ENCODE results near the gene PLXNC1.
A peak's percentile ranks its signal among the peaks of the same experiment; 100 is the strongest.
"Not testable (repeated sequence)": the region's sequence is repeated elsewhere in the genome, so short reads cannot be mapped to it uniquely, and the experiment has no call there.

The PLXNC1 gene

DNA sequence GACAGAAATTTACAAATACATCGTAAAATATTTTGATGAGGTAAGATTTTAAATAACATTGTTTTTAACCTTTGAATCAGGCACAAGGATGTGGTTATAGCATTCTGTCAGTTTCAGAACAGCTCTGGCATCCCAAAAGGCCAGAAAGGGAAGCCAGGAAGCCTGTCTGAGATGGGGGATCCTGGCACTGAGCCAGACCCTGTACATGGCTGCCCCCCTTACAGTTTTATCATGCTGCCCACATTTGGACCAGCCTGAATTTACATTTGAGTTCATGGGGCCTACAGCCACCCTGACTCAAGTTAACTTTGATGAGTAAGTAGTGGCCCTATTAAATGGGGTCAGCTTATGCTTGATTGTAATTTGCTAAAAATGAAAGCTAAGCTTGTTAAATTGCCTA is 155.6 kb downstream of the PLXNC1 start:
- no peak for DNase-seq

DNA sequence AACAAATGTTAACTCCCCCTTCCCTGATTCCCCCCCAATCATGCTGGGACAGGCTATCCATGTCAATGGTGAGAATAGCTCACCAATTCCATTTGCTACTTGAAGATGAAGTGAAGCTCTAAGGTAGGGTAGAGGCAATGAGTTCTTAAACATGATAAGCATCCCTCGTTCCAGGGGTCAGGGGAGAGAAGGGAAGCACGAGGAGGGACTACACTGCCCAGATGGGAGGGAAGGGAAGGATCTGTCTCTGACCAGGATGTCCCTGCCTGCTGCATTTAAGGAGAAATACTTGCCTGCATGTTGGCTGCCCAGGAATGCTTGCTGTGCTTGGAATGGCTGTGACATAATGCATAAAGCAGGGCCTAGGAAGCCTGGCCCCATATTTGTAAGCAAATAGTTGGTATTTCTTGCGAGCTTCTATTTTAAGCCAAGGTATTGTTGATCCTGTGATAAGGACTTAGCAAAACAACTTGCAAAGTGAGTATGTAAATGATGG is 156.2 kb downstream of the PLXNC1 start:
- no peak for DNase-seq

DNA sequence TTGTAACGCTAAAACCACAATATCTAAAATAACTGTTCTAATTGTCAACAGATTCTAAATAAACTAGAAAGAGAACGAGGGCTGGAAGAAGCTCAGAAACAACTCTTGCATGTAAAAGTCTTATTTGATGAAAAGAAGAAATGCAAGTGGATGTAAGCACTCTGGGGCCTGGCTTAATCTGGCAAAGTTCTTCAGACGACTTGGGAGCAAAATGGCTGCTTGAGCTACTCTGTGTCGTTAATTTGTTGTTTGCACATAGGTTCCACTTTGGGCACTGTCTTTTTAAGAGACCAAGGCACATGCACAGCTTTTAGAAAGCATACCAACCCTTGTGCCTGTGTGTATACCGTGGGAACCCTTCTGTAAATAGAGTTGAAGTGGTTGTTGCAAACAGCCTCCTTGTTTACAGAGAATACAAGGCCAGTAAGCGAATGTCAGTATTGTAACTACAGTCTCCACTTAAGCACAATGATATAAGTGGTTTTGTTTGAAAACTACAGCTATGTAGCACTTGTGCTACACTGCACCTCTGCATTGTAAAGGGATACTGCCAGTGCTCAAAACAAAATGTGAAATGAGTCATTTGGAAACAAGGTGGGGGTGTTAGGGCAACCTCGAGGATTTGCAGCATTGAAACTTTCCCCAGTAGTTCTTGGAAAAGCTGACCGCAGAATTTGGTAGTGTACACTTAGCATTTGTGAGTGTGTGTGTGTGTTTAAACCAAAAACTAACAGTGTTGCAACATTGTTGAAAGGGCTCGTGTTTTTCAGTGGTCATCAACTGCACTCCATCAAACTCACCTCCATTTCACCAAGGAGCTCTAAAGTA is 157.0 kb downstream of the PLXNC1 start:
- DNase-seq = peak in 1 of 5 donors; percentile 95

DNA sequence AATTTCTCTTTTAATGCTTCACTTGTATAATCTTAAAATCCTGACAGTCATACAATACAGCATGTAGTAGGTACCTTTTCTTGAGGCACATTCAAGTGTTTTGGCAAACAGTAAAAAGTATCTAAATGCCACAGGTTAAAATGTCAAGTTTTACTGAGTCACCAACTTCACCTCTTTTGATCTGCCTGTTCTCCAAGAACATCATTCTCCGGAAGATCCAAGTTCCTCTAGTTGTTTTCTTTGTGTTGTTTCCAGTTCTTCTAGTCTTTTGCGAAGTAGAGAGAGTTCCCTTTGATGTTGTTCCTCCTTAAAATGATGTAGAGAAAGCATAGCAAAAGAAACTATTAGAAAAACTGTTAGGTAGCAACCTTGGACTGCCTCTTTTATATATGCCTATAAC is 160.2 kb downstream of the PLXNC1 start:
- no peak for DNase-seq

DNA sequence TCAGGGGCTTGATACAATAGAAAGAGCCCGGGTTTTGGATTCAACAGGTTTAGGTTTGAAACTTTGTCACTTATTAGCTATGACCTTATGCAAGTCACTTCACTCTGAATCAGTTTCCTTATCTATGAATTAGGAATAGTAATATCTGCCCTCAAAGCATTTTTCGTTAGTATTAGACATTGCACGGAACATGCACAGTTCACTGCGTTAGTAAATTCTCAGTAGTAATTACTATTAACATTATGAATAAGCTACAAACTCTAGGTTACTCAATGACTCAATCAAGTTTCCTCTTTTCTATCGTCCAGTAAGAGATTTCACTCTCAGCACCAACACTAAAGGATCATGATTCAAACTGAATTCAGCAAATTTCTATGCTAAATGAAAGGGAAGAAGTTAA is 161.0 kb downstream of the PLXNC1 start:
- peak in 1 of 5 donors; percentile 52 for DNase-seq

DNA sequence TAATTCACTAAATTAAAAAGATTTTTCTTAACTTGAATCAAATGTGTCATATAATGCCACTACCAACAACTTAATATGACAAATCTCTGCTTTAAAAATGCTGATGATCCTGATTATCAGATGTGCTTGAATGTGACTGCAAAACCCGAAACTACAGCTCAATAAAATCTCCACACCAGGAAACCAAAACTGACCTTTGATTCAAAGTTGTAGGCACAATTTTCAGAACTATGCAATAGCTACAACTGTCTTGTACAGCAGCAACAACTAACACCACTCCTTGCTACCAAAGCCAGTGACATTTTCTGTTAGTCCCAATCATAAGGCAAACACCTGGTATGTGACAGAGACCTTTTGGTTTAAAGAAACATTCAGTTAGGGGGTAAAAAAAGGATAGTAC is 164.0 kb downstream of the PLXNC1 start:
- no peak for DNase-seq

DNA sequence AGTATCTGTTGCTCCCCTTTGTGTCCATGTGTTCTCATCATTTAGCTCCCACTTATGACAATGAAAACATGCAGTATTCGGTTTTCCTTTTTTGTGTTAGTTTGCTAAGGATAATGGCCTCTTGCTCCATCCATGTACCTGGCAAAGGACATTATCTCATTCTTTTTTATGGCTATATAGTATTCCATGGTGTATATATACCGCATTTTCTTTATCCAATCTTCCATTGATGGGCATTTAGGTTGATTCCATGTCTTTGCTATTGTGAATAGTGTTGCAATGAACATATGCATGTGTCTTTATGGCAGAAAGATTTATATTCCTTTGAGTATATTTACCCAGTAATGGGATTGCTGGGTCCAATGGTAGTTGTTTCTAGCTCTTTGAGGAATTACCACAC is 168.2 kb downstream of the PLXNC1 start:
- DNase-seq = not testable (repeated sequence)

DNA sequence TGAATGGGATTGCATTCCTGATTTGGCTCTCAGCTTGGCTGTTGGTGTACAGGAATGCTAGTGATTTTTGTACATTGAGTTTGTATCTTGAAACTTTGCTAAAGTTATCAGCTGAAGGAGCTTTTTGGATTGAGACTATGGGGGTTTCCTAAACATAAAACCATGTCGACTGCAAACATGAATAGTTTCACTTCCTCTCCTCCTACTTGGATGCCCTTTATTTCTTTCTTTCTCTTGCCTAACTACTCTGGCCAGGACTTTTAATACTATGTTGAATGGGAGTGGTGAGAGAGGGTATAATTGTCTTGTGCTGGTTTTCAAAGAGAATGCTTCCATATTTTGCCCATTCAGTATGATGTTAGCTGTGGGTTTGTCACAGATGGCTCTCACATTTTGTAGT is 169.8 kb downstream of the PLXNC1 start:
- no peak for DNase-seq

DNA sequence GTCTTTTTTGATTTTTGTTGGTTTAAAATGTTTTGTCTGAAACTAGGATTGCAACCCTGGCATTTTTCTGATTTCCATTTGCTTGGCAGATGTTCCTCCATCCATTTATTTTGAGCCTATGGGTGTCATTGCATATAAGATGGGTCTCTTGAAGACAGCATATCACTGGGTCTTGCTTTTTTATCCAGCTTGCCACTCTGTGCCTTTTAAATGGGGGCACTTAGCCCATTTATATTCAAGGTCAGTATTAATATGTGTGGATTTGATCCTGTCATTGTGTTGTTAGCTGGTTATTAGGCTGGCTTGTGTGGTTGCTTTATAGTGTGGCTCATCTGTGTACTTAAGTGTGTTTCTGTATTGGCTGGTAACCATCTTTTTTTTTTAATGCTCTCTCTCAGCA is 171.7 kb downstream of the PLXNC1 start:
- no peak for DNase-seq

DNA sequence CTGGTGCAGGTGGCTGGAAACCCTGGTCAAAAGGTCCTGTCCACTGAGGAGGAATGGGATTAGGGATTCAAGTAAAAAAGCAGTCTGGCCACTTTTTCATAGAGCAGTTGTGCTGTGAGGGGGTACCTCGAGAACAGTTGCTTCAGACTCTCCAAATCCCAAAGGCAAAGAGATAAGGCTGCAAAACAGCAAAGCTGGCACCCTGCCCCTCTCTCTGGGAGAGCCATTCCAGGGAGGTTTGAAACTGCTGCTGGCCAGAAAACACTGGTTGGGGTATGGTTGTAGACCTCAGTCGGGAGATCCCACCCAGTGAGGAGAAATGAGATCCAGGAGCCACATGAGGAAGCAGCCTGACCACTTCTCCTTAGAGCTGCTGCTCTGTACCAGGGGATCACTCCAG is 174.0 kb downstream of the PLXNC1 start:
- no peak for DNase-seq

DNA sequence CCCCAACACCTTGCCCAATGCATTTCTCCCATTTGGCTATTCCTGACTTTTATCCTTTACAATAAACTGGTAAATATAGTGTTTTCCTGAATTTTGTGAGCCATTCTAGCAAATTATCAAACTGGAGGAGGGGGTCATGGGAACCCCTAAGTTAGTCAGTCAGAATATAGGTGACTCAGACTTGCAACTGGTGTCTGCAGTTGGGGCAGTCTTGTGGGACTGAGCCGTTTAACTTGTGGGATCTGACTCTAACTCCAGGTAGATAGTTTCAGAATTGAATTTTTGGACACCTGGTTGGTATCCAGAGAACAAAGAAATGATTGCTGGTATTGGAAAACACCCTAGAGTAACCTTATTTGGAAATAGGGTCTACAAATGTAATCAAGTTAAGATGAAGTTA is 177.9 kb downstream of the PLXNC1 start:
- no peak for DNase-seq

DNA sequence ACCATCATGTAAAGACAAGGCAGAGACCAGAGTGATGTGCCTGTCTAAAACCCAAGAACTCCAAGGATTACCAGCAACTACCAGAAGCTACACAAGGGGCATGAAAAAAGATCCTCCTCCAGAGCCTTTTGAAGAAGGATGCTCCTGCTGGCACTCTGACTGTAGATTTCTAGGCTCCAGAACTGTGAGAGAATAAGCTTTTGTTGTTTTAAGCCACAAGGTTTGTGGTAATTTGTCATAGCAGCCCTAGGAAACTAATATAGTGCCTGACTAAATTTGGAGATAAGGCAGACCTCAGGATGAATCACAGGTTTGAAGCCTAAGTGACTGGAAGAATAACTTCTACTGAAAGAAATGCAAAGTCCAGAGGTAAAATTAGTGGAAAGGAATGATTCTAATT is 178.3 kb downstream of the PLXNC1 start:
- DNase-seq = peak in 1 of 5 donors; percentile 34

DNA sequence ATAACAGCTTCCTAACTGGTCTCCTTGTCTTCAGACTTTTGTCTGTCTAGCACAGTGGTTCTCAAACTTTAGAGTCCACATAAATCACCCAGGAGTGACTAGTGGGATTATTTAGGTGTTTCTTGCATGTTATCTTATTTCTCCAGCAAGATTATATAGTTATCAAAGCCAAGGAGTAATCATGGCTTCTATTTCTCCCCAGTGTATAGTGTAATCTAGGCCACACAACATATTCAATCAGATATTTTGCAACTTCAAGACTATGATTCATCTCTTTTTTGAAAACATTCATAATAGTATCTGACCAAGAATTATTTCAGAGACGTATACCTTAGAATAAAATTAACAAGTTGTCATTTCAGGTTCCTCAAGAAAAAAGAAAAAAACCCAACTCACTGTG is 179.4 kb downstream of the PLXNC1 start:
- DNase-seq = no peak

DNA sequence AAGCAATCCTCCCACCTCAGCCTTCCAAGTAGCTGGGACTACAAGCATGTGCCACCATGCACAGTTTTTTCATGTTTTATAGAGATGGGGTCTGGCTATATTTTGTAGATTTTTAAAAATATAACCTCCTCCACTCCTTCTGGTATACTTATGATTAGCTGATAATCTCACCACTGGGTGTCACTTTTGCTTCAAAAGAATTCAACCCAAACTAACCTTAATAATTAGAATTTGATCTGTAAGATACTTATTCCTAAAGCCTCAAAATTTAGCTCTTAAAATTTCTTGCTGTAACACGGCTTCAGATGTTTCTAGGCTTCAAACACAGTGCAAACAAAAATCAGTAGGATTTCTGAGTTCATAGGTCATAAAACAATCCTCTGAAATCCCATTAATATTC is 181.0 kb downstream of the PLXNC1 start:
- no peak for DNase-seq

DNA sequence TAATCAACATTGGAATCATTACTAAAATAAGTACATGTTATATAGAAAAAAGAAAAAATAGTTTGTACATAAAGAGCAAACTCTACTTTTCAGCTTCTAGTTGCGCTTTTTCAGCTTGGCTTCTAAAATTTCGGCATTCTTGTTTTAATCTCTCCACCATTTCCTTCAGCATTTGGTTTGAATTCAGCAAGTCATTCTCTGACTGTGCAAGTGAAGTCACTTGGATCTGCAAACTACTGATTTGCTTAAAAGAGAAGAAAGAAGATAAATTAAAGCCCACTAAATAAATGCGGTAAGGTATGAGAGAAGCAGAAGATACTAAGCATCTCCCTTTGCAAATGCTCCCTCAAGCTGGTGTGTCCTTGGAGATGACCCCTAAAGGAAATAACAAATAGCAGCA is 185.0 kb downstream of the PLXNC1 start:
- DNase-seq = no peak

DNA sequence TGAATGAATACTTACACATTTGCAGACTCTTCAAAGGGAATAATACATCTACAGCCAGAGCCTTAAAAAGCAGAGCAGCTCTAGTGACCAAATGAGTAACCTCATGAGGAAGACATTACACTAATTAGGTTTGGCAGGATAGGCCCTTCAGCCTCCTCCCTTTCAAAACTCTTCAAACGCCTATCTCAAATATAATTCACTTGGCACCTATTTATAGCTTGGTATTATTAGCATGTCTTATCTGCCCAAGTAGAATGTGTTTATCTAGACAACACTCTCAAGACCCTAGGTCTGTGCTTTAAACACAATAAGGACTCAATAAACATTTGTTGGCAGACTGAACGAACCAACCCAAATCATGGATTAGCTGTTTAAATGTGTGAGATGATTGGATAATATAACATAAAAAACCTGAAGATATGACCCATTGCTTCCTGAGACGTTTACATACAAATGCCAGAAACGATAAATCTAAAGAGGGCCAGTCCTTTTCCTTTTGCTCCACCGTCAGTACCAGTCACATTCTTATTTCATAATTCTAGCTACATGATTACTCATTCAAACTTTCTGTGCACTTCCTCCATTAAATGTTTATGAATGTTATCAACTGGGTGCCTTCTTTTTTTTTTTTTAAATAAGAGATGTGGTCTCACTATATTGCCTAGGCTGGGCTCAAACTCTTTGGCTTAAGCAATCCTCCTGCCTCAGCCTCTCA is 188.0 kb downstream of the PLXNC1 start:
- no peak for DNase-seq

DNA sequence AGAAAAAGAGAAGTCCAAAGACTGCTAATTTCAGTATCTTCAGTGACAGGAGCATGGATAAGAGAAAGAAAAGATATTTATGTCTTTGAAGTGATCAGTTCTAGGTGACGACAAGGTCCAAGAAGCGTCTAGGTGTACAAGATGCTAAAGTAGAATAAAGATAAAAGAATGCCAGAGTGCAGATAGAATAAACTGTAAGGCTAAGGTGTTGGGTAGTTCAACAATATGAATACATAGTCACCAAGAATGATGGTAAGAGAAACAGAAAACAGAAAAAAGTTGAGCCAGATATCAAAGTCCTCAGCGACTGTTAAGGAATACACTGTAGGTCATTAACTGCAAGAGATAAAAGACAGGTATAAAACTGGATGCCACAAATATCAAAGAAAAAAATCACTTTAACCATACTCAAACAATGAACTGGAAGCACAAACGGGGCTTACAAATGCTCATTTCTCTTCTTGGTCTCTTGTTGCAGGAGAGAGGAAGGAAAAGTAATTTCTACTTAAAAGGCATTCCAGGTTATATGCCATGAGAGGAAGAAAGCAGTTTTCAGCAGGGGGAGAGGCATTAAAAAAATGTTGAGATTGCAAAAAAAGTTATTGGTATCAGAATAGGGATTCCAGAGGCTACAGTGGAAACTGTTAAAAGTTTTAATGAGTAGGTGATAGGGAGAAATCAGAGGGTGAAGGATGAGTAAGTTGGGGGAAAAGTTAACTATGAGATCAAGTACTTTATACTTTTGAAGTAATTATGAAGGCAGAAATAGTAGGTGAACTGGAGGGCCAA is 189.8 kb downstream of the PLXNC1 start:
- no peak for DNase-seq

DNA sequence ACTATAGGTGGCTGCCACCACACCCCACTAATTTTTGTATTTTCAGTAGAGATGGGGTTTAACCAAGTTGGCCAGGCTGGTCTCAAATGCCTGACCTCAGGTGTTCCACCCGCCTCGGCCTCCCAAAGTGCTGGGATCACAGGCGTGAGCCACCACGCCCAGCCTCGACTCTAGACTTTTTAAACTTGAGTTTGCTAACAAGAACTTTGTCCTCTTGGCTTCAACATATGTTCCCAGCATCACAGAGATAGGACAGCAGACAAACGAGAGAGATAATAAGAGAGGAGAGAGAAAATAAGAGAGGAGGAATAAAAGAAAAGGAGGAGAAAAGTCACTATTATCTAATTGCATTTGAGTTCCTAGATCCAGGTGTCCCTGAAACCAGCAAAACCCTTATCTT is 192.2 kb downstream of the PLXNC1 start:
- DNase-seq = no peak

DNA sequence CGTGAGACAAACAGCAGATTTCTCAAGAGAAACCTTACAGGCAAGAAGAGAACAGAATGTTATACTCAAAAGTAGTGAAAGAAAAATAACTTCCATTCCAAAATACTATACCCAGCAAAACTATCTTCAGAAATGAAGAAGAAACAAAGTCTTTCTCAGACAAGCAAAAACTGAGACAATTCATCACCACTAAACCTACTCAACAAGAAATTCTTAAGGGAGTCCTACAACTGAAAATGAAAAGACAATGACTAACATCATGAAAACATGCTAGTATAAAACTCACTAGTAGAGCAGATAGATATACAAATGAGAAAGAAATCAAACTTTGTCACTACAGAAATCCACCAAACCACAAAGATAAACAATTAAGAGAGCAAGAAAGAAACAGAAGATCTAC is 204.8 kb downstream of the PLXNC1 start:
- no peak for DNase-seq

All from T-helper 1 cell (primary cell).